Activated CD4-positive, alpha-beta T cell treated with anti-CD3 and anti-CD28 coated beads for 24 hours (primary cell): ENCODE results near the gene RAD51B.

Experiments used
- DNase-seq, 2 donors: peaks; one replicate each; pipeline ENCODE4 v3.0.0-alpha.2; 2020; ENCODE audit warnings: low read depth in 2 of 2

Gene RAD51B

DNA sequence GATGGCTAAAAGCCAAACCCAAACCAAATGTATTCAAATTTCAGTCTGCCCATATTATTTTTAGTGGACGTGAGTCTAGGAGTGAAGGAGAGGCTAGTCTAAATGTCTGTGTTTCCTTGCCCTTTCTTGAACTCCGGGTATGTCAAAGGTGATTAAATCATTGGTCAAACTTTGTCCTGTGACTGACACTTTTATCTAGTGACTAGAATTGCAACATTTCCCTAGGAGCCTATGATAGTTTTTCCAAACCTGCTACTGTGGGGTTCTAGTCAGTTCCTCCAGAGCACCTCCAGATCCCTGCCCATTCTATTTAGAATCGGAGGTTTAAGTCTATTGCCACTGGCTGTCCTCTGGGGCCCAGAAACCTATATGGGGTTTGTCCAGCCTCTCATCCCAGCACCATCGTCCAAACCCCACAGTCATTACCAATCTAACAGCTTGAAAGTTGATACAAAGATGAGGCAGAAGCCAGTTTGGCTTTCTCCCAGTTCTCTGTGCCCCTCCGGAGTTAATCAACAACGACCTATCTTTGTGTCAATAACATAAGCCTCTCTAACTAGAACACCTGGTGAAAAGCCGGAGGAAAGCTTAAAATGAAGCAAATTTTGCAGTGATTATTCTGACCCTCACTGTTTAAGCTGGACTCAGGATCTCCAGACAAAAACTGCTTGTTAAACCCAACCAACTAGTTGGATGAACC, 666.6 kb downstream of the RAD51B start:
- DNase-seq = no peak

- no peak for DNase-seq
Observed at GRCh38 chr14:68486809-68487208, 667.2 kb downstream of the RAD51B start.

DNA sequence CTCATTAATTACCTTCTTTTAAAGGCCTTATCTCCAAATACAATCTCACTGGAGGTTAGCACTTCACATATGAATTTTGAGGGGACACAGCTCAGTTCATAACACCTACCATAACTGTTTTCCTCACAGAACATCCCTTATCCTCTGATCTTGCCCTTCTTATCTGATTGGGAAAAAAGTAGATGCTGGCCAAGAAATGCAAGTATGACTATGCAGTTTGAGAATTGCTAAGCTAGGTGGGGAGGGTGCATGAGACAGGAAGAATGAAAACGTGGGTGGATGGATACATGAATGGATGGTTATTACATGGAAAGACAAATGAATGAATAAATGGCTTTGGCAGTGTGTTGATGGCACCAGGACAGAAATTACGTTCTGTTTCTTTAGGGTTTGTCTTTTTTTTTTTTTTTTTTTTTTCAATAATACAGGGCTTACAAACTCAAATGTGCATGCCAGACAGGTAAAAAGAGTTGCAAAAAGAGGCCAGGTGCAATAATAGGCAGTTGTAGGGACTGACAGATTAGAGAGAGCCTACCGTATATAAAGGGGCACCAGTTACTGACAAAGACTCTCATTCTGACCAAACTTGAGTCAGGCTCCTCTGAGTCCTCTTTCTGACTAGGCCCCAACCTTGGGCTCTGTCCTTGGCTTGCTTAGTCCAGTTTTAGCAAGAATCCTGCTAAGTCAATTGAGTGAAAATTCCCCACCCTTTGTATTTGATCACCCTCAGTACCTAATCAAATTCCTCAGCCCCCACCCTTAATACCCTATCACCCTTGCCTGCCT, 668.4 kb downstream of the RAD51B start:
- no peak for DNase-seq

- no peak for DNase-seq
Observed at GRCh38 chr14:68491793-68492192, 672.2 kb downstream of the RAD51B start.

DNA sequence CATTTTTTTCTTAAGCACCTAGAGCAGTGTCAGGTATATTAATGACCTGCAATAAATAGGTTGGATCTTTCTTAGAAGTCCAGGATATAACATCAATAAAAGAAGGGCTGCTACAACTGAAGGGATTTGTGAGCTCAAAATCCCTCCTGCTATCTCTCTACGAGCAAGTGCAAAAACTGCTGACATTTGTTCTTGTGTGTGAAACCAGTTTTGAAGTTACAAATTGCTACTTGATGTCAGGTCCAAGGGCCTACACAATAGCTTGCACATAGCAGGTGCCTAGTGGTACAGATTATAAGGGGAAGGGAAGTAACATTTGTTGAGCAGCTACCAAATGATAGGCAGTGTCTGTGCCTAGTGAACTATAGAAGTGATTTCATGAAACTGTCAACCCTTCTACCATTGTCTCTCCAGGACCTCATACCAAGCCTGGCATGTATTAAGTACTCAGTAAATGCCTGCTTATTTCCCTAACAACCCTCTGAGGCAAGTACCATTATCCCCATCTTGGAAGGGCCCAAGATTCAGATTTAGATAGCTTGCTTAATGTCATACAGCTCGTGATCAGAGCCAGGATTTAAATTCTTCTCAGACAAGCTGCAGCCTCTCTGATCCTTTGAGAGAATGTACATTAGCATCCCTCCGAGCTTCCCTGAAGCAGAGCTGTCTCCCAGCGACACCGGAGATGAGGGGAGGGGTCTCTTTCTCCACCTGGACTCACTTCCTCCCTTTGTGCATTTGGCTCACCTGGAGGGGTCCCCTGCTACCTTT, 673.0 kb downstream of the RAD51B start:
- no peak for DNase-seq

DNA sequence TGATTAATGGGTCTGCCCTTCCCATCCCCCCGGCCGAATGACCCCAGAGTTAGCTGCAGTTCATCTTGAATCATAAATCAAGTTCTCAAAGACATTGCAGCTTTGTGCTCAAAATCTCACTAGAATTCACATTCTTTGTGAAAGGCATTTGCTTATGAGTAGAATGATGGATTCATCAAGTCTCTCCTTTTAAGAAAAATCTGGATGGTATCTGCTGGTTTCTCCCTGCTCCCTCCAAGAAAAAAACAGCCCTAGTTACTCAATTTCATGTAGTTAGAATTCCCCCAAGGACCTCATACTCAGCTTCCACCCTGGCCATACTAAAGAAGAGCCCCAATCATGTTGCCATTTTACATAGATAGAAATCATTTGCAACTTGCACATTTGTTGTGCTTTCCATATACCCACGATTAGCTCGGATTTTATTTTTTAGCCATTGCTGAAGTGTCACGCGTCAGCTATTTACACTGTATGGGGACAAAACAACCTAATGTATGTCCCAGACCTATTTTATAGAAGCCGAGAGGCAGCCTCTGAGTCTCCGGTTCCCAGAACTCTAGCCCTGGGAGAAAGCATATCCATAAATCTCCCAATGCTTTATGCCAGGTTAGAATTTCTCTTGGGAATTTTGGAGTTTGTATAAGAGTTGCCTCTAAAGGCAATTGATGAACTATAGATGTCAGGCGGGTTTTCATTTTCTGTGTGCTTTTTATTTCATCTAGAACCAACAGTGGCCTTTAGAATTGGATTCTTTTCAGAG, 673.8 kb downstream of the RAD51B start:
- no peak for DNase-seq

GRCh38 chr14:68495101-68496039, 675.8 kb downstream of the RAD51B start:
- DNase-seq = no peak

- DNase-seq = no peak
Observed at GRCh38 chr14:68497011-68497410, 677.4 kb downstream of the RAD51B start.

DNA sequence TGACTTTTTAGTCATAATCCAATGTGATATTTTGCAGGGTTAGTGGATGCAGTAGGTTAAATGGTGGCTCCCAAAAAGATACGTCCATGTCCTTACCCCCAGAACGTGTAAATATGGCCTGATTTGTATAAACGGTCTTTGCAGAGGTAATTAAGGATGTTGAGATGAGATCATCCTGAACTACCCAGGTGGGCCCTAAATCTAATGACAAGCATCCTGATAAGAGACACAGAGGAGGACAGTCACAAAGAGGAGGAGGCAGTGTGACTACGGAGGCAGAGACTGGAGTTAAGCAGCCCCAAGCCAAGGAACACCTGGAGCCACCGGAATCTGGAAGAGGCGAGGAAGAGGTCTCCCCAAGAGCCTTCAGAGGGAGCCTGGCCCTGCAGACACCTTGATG, 679.9 kb downstream of the RAD51B start:
- DNase-seq = no peak

DNA sequence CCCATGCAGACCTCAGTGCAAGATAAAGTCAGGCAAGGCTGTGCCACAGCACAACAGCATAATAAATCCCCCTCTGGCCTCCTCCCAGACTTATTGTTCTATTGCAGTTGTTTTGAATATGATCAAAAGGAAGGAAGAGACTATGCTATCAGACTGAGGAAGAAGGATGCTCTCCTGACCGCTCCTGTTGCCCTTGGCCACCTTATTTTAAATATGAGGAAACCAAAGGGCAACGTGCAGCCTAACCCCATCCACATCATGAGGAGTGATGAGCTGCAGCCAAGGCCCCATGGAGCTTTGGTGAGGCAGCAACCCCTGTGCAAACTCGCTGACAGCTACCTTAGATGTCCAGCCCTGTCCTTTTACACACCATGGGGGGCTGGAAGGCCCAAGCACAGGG, 681.6 kb downstream of the RAD51B start:
- DNase-seq = no peak

GRCh38 chr14:68501614-68502052, 682.1 kb downstream of the RAD51B start:
- DNase-seq = no peak

DNA sequence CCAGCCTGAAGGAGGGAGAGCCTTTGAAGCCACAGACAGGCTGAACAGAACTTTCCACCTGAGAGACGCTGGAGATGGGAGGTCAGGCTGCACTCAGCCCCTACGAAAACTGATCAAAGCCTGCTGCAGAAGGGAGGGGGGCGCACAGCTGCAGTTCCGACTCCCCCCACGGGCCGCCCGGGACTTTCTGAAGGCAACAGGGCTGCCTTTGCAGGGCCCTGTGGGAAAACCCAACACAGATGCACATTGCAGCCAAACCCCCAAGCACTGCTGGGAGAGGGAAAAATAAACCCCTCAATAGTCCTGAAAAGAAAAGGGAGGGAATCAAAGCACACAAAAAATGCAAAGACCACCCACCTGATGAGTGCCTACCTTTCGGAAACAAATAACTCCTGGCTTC, 682.7 kb downstream of the RAD51B start:
- DNase-seq = no peak

GRCh38 chr14:68503186-68503825, 683.7 kb downstream of the RAD51B start:
- DNase-seq = no peak

DNA sequence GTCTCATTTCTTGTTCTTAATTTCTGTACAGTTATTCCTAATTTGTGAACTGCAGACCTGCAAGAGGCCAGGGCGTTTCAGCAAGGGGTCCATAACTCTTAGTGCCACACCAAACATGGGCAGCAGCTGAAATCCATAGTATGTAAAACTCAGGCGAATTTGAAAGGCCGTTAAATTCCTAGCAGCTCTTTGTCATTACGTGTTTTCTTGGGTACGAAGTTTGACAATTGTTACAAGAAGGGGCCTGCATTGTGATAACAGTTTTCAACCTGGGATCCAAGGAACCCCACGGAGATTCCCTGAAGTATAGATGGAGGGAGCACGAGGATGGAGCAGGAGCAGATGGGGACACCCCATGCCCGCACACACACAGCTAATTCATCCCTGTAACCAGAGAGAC, 685.3 kb downstream of the RAD51B start:
- no peak for DNase-seq

GRCh38 chr14:68506021-68506644, 686.6 kb downstream of the RAD51B start:
- no peak for DNase-seq

- peak in 1 of 2 donors; percentile 23 for DNase-seq
Observed at GRCh38 chr14:68506645-68507419, 687.3 kb downstream of the RAD51B start.

GRCh38 chr14:68507544-68508081, 688.0 kb downstream of the RAD51B start:
- no peak for DNase-seq

GRCh38 chr14:68508581-68508980, 689.0 kb downstream of the RAD51B start:
- no peak for DNase-seq
